Measurements from ENCODE around the gene BTG1.

- TF ChIP-seq POLR2AphosphoS5 (IDR thresholded peaks at IDR 0.05; ENCODE audit: low read depth): no peak
- TF ChIP-seq, protein P1, sequence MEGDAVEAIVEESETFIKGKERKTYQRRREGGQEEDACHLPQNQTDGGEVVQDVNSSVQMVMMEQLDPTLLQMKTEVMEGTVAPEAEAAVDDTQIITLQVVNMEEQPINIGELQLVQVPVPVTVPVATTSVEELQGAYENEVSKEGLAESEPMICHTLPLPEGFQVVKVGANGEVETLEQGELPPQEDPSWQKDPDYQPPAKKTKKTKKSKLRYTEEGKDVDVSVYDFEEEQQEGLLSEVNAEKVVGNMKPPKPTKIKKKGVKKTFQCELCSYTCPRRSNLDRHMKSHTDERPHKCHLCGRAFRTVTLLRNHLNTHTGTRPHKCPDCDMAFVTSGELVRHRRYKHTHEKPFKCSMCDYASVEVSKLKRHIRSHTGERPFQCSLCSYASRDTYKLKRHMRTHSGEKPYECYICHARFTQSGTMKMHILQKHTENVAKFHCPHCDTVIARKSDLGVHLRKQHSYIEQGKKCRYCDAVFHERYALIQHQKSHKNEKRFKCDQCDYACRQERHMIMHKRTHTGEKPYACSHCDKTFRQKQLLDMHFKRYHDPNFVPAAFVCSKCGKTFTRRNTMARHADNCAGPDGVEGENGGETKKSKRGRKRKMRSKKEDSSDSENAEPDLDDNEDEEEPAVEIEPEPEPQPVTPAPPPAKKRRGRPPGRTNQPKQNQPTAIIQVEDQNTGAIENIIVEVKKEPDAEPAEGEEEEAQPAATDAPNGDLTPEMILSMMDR (conservative IDR thresholded peaks at IDR 0.05; ENCODE audit: low read depth in 2 of 2): no peak
- TF ChIP-seq, protein P2, sequence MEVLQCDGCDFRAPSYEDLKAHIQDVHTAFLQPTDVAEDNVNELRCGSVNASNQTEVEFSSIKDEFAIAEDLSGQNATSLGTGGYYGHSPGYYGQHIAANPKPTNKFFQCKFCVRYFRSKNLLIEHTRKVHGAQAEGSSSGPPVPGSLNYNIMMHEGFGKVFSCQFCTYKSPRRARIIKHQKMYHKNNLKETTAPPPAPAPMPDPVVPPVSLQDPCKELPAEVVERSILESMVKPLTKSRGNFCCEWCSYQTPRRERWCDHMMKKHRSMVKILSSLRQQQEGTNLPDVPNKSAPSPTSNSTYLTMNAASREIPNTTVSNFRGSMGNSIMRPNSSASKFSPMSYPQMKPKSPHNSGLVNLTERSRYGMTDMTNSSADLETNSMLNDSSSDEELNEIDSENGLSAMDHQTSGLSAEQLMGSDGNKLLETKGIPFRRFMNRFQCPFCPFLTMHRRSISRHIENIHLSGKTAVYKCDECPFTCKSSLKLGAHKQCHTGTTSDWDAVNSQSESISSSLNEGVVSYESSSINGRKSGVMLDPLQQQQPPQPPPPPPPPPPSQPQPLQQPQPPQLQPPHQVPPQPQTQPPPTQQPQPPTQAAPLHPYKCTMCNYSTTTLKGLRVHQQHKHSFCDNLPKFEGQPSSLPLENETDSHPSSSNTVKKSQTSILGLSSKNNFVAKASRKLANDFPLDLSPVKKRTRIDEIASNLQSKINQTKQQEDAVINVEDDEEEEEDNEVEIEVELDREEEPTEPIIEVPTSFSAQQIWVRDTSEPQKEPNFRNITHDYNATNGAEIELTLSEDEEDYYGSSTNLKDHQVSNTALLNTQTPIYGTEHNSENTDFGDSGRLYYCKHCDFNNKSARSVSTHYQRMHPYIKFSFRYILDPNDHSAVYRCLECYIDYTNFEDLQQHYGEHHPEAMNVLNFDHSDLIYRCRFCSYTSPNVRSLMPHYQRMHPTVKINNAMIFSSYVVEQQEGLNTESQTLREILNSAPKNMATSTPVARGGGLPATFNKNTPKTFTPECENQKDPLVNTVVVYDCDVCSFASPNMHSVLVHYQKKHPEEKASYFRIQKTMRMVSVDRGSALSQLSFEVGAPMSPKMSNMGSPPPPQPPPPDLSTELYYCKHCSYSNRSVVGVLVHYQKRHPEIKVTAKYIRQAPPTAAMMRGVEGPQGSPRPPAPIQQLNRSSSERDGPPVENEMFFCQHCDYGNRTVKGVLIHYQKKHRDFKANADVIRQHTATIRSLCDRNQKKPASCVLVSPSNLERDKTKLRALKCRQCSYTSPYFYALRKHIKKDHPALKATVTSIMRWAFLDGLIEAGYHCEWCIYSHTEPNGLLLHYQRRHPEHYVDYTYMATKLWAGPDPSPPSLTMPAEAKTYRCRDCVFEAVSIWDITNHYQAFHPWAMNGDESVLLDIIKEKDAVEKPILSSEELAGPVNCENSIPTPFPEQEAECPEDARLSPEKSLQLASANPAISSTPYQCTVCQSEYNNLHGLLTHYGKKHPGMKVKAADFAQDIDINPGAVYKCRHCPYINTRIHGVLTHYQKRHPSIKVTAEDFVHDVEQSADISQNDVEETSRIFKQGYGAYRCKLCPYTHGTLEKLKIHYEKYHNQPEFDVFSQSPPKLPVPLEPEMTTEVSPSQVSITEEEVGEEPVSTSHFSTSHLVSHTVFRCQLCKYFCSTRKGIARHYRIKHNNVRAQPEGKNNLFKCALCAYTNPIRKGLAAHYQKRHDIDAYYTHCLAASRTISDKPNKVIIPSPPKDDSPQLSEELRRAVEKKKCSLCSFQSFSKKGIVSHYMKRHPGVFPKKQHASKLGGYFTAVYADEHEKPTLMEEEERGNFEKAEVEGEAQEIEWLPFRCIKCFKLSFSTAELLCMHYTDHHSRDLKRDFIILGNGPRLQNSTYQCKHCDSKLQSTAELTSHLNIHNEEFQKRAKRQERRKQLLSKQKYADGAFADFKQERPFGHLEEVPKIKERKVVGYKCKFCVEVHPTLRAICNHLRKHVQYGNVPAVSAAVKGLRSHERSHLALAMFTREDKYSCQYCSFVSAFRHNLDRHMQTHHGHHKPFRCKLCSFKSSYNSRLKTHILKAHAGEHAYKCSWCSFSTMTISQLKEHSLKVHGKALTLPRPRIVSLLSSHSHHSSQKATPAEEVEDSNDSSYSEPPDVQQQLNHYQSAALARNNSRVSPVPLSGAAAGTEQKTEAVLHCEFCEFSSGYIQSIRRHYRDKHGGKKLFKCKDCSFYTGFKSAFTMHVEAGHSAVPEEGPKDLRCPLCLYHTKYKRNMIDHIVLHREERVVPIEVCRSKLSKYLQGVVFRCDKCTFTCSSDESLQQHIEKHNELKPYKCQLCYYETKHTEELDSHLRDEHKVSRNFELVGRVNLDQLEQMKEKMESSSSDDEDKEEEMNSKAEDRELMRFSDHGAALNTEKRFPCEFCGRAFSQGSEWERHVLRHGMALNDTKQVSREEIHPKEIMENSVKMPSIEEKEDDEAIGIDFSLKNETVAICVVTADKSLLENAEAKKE (CRISPR knock-in tag; IDR thresholded peaks at IDR 0.05): no peak
- TF ChIP-seq EZH2 (IDR thresholded peaks at IDR 0.05; ENCODE audit: low read depth, unreplicated experiment): no peak
- TF ChIP-seq, protein P3, sequence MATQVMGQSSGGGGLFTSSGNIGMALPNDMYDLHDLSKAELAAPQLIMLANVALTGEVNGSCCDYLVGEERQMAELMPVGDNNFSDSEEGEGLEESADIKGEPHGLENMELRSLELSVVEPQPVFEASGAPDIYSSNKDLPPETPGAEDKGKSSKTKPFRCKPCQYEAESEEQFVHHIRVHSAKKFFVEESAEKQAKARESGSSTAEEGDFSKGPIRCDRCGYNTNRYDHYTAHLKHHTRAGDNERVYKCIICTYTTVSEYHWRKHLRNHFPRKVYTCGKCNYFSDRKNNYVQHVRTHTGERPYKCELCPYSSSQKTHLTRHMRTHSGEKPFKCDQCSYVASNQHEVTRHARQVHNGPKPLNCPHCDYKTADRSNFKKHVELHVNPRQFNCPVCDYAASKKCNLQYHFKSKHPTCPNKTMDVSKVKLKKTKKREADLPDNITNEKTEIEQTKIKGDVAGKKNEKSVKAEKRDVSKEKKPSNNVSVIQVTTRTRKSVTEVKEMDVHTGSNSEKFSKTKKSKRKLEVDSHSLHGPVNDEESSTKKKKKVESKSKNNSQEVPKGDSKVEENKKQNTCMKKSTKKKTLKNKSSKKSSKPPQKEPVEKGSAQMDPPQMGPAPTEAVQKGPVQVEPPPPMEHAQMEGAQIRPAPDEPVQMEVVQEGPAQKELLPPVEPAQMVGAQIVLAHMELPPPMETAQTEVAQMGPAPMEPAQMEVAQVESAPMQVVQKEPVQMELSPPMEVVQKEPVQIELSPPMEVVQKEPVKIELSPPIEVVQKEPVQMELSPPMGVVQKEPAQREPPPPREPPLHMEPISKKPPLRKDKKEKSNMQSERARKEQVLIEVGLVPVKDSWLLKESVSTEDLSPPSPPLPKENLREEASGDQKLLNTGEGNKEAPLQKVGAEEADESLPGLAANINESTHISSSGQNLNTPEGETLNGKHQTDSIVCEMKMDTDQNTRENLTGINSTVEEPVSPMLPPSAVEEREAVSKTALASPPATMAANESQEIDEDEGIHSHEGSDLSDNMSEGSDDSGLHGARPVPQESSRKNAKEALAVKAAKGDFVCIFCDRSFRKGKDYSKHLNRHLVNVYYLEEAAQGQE (IDR thresholded peaks at IDR 0.05; ENCODE audit: unreplicated experiment): no peak
- TF ChIP-seq ETS1 (IDR thresholded peaks at IDR 0.05): no peak
- no peak for TF ChIP-seq EZH2phosphoT487 (IDR thresholded peaks at IDR 0.05; ENCODE audit: unreplicated experiment)
- no peak for TF ChIP-seq CREB1 (CRISPR knock-in tag; IDR thresholded peaks at IDR 0.05; ENCODE audit: low read depth)
- no peak for TF ChIP-seq STAT1 (IDR thresholded peaks at IDR 0.05; ENCODE audit: unreplicated experiment)
- TF ChIP-seq JUNB (IDR thresholded peaks at IDR 0.05; ENCODE audit: unreplicated experiment): no peak
- TF ChIP-seq ZNF114 (CRISPR knock-in tag; IDR thresholded peaks at IDR 0.05): no peak
Observed at GRCh38 chr12:92130999-92131398, 14.6 kb downstream of the BTG1 start.

Measured in GM23338 (cell line).